HepG2 (cell line): ENCODE data around the gene SLC6A9. TPM values are rescaled to one million over a fixed set of nuclear protein-coding genes. Genes with fewer than 3 reads are reported as not detected.

ENCODE experiments used
- ATAC-seq: fragments of 200-7000 bp; cut with Tn5 transposase; 3 replicates; pipeline ENCODE4 v1.9.1; 2020; ENCODE audit warnings: mild to moderate bottlenecking, moderate library complexity
- BruUV-seq: library from RNA; stranded (reverse); fragments of 400-500 nt; replicated peaks from 2 replicates; lab custom pipeline; 2021; lab: Mats Ljungman, UMichigan
- CTCF ChIA-PET: fragments of 300-600 bp; formaldehyde crosslinking; extraction: SDS; loops from one replicate; lab custom pipeline; 2021; ENCODE audit warnings: low total read pairs, inconsistent platforms, low intra/inter-chr PET ratio; lab: Yijun Ruan, JAX
- POLR2A ChIA-PET: fragments of 350-600 bp; sonication (Branson Sonifier 250); formaldehyde crosslinking; loops from one replicate; lab custom pipeline; 2020; ENCODE audit warnings: antibody characterized with exemption, inconsistent platforms; lab: Yijun Ruan, JAX
- DNase-seq: peaks from one replicate; pipeline ENCODE4 v3.0.0-alpha.2; 2015; ENCODE audit warnings: low spot score
- FAIRE-seq: peaks from 3 replicates; lab custom pipeline; 2011; peaks lifted over from hg19 to GRCh38; lab: Jason Lieb, UNC
- H2AFZ ChIP-seq: one replicate; pipeline ENCODE4 v1.6.1; 2011; ENCODE audit warnings: low read length, inconsistent platforms
- H3K27ac ChIP-seq: fragments of 300-600 bp; 3 replicates; pipeline ENCODE4 v1.8.0; 2011; ENCODE audit warnings: mixed run types, mild to moderate bottlenecking, mixed read lengths, low read length, inconsistent platforms; ENCODE audit not compliant: insufficient read depth; ENCODE audit errors: extremely low read length
- H3K27me3 ChIP-seq, 2 experiments: fragments of 200-600 bp in 1 of 2; 2 replicates in 1 of 2; 3 replicates in 1 of 2; pipeline versions ENCODE4 v1.6.0 to v1.8.0; 2011; ENCODE audit warnings: low read length in 2 of 2, mild to moderate bottlenecking in 2 of 2, moderate library complexity in 2 of 2, inconsistent platforms in 1 of 2; ENCODE audit not compliant: insufficient read depth in 2 of 2, control insufficient read depth in 1 of 2
- H3K36me3 ChIP-seq, 2 experiments: fragments of 200-600 bp in 1 of 2; replicated peaks in 1 of 2; 2 replicates in 1 of 2; 3 replicates in 1 of 2; pipeline versions ENCODE4 v1.5.1 to v1.8.0; 2011; ENCODE audit warnings: low read length in 2 of 2, inconsistent platforms in 1 of 2; ENCODE audit not compliant: insufficient read depth in 2 of 2, control insufficient read depth in 1 of 2
- H3K4me1 ChIP-seq: 2 replicates; pipeline ENCODE4 v1.5.1; 2012; ENCODE audit warnings: low read length, inconsistent platforms; ENCODE audit not compliant: insufficient read depth
- H3K4me2 ChIP-seq: 2 replicates; pipeline ENCODE4 v1.6.0; 2011; ENCODE audit warnings: low read depth, low read length, inconsistent platforms
- H3K4me3 ChIP-seq, 3 experiments: fragments of 200-600 bp in 1 of 3; sonication (generic), shearing (Covaris generic) in 1 of 3; replicated peaks in 1 of 3; 2 replicates each; pipeline ENCODE4 v1.5.1; 2011 to 2016; ENCODE audit warnings: low read length in 3 of 3, inconsistent platforms in 2 of 3, low read depth in 2 of 3, mild to moderate bottlenecking in 2 of 3, control low read depth in 1 of 3, mixed read lengths in 1 of 3; ENCODE audit not compliant: insufficient read depth in 1 of 3
- H3K79me2 ChIP-seq: one replicate; pipeline ENCODE4 v1.6.1; 2011; ENCODE audit warnings: low read length, inconsistent platforms; ENCODE audit not compliant: insufficient read depth
- H3K9ac ChIP-seq: 2 replicates; pipeline ENCODE4 v1.6.0; 2011; ENCODE audit warnings: mild to moderate bottlenecking, low read depth, low read length, inconsistent platforms; ENCODE audit not compliant: insufficient read depth
- H3K9me3 ChIP-seq: 2 replicates; pipeline ENCODE4 v1.5.1; 2012; ENCODE audit warnings: mild to moderate bottlenecking, low read length
- H4K20me1 ChIP-seq: 2 replicates; pipeline ENCODE4 v1.6.0; 2011; ENCODE audit warnings: inconsistent platforms, mild to moderate bottlenecking, low read length, moderate library complexity; ENCODE audit not compliant: insufficient read depth
- DNMT1 ChIP-seq: sonication (generic); formaldehyde crosslinking; IDR thresholded peaks from 2 replicates; pipeline ENCODE4 v1.5.1; 2020; ENCODE audit warnings: mild to moderate bottlenecking, missing genetic modification reagents
- HNRNPK ChIP-seq: fragments of 200-400 bp; formaldehyde crosslinking; IDR thresholded peaks from 2 replicates; pipeline ENCODE4 v1.6.1; 2018; ENCODE audit warnings: low read length, low read depth, moderate library complexity, mild to moderate bottlenecking; ENCODE audit not compliant: poor library complexity, severe bottlenecking
- MAX ChIP-seq: IDR thresholded peaks from 2 replicates; pipeline ENCODE4 v1.6.1; 2012; ENCODE audit warnings: inconsistent platforms
- MXI1 ChIP-seq: IDR thresholded peaks from 3 replicates; pipeline ENCODE4 v1.6.1; 2012; ENCODE audit warnings: low read depth, low read length, inconsistent platforms, borderline replicate concordance
- SSRP1 ChIP-seq: IDR thresholded peaks from 2 replicates; pipeline ENCODE4 v1.6.1; 2016; ENCODE audit warnings: control low read depth
- ZBTB8A ChIP-seq: sonication (generic); formaldehyde crosslinking; IDR thresholded peaks from 2 replicates; pipeline ENCODE4 v1.4.0; 2020; ENCODE audit warnings: mild to moderate bottlenecking, low read depth, missing genetic modification reagents, borderline replicate concordance
- ZNF704 ChIP-seq: sonication (generic); formaldehyde crosslinking; IDR thresholded peaks from 2 replicates; pipeline ENCODE4 v1.8.1; 2023; ENCODE audit warnings: mild to moderate bottlenecking, inconsistent platforms, moderate library complexity, missing genetic modification reagents, borderline replicate concordance
- WGBS: methylation state at CpG from one replicate; pipeline ENCODE4 v1.1.6; 2017; ENCODE audit warnings: low lambda C conversion rate; 5-methylcytosine and 5-hydroxymethylcytosine counted together
- in situ Hi-C: cut with HindIII; loops from 2 replicates; pipeline ENCODE4 v1.10.0; 2017; ENCODE audit warnings: low pct_unique_long_range_greater_than_20kb; ENCODE audit not compliant: extremely low pct_ligation_motif_present
- intact Hi-C: fragments of 100-400 bp; cut with micrococcal nuclease; formaldehyde crosslinking; loops from one replicate; pipeline ENCODE4 v1.10.0; 2022; ENCODE audit not compliant: unreplicated experiment
- polyA plus RNA-seq, 8 experiments: library from polyadenylated mRNA; depleted of rRNA in 3 of 8; stranded (reverse) in 7 of 8; unstranded in 1 of 8; fragments of >200 nt; fragmentation: Illumina TruSeq in 4 of 8; extraction: Trizol in 4 of 8; gene quantifications; 2 replicates each; pipeline versions ENCODE4 v1.2.1 to v1.2.3, GENCODE V29; 2011 to 2016; ENCODE audit warnings: low read depth in 4 of 8, missing spikeins in 1 of 8, mixed read lengths in 1 of 8; ENCODE audit not compliant: insufficient read depth in 1 of 8
- total RNA-seq, 5 experiments: library from RNA; depleted of rRNA; stranded (reverse); fragments of >200 nt; fragmentation: Illumina TruSeq; extraction: Trizol; gene quantifications; 2 replicates each; pipeline ENCODE4 v1.2.3, GENCODE V29; 2016; ENCODE audit warnings: low read depth in 1 of 5
- TF ChIP-seq, protein P1 (sequence below): sonication (generic); formaldehyde crosslinking; conservative IDR thresholded peaks from 2 replicates; pipeline ENCODE4 v1.8.1; 2023; ENCODE audit warnings: missing genetic modification reagents
- TF ChIP-seq, protein P2 (sequence below): sonication (generic); formaldehyde crosslinking; conservative IDR thresholded peaks from 2 replicates; pipeline ENCODE4 v1.8.0; 2022; ENCODE audit warnings: missing genetic modification reagents

The SLC6A9 gene
- total and polyA plus RNA-seq, 2 of the 13 experiments (the other 11 are each of a cell fraction or from before 2014, with no cell fraction given), result 8.5 to 9.9 TPM

GRCh38 chr1:44033041-44033575 is 1.8 kb upstream of the SLC6A9 start:
- Histone ChIP-seq H3K4me1 (peaks cover 58% of the 10 kb centered on the region), H4K20me1 (no peaks in the 10 kb centered on the region), H3K4me3 (peak overlapping the region in 2 of 3 experiments; percentile 23 to 91; a peak in 1 of 6 replicates), H3K79me2 (no peaks in the 10 kb centered on the region), H3K9ac (no peak overlapping the region; the same call in 1 of the 2 replicates), H3K36me3 (0 out of 5 replicates have a peak, but pooled peaks cover 0 to 4% of the 10 kb centered on the region in 2 experiments), H3K27me3 (0 out of 5 replicates have a peak, but pooled peaks cover 0 to 2% of the 10 kb centered on the region in 2 experiments), H3K4me2 (peak overlapping the region; percentile 95), H3K9me3 (no peaks in the 10 kb centered on the region), H2AFZ (no peak overlapping the region), H3K27ac (no peak overlapping the region)
- no peak for DNase-seq
- no peak for ATAC-seq
- no peak for FAIRE-seq
- in situ Hi-C loops, result loop anchor here (5.0 kb wide), 1 partner anchor 36 kb away; no protein-coding TSS in a partner anchor
- POLR2A ChIA-PET, result interaction anchor here (0.7 to 5.4 kb wide), 7 partner anchors 10 to 99 kb away, joined by 3 to 32 read pairs (median 9); partner anchors contain the start of genes ARTN and ATP6V0B
- intact Hi-C loops, result loop anchor here (10.0 kb wide), 1 partner anchor 98 kb away; the partner anchor contains the start of gene ARTN
- BruUV-seq, result no TSS peak
- CTCF ChIA-PET, result no interaction called here
- TF ChIP-seq DNMT1 (CRISPR knock-in tag), result no peak
- TF ChIP-seq, protein P1, sequence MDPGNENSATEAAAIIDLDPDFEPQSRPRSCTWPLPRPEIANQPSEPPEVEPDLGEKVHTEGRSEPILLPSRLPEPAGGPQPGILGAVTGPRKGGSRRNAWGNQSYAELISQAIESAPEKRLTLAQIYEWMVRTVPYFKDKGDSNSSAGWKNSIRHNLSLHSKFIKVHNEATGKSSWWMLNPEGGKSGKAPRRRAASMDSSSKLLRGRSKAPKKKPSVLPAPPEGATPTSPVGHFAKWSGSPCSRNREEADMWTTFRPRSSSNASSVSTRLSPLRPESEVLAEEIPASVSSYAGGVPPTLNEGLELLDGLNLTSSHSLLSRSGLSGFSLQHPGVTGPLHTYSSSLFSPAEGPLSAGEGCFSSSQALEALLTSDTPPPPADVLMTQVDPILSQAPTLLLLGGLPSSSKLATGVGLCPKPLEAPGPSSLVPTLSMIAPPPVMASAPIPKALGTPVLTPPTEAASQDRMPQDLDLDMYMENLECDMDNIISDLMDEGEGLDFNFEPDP (CRISPR knock-in tag), result 0 out of 2 replicates have a peak, but pooled peaks have one; percentile 44
- 40% methylated on average over 8 of the region's 8 CpGs for WGBS

DNA sequence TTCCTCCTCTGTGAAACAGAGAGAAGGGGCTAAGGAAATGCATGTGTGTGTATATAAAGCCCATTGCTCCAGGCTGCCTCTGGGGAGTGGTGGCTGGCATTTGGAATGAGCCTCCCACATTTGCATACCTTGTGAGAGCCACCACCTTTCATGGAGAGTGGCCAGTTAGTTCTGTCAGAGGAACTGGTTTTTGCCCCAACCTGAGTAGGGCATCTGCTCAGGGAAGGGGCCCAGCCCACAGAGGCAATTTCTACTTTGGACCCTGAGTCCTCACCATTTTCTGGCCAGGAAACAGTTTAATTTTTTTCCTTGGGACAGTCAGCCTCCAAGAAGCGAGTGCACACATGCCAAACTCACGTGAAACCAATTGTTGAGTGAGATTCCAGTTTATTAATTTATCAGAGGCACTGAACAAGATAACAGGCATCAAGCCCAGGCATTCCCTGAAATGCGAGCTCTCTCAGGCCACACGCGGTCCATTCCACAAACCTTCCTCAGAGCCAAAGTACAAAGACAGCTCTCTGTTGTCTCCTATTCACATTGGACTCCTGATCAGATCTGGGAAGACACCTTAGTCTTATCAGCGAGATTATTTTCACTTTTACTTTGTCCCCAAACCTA is 1.0 kb upstream of the SLC6A9 start:
- H3K36me3 ChIP-seq, result 0 out of 5 replicates have a peak, but pooled peaks cover 0 to 4% of the 10 kb centered on the region in 2 experiments
- ATAC-seq (0 out of 3 replicates have a peak, but pooled peaks have one; percentile 3), DNase-seq (no peak), FAIRE-seq (peak; percentile 81)
- WGBS, result 0% methylated on average over 6 of the region's 6 CpGs
- intact Hi-C loops, result loop anchor here (10.0 kb wide), 1 partner anchor 97 kb away; the partner anchor contains the start of gene ARTN
- ChIA-PET CTCF (no interaction called here), POLR2A (interaction anchor here (0.9 to 5.4 kb wide), 10 partner anchors 10 to 98 kb away, joined by 3 to 32 read pairs (median 10); partner anchors contain the start of genes ARTN, ATP6V0B and DPH2)
- H3K9ac ChIP-seq, result peak overlapping the region; percentile 85; the same call in 1 of the 2 replicates
- in situ Hi-C loops, result loop anchor here (5.0 kb wide), 1 partner anchor 35 kb away; no protein-coding TSS in a partner anchor
- peak overlapping the region; percentile 95 for H3K4me2 ChIP-seq
- H3K4me3 ChIP-seq, result peak overlapping the region; percentile 91 to 96 (median 95)
- H3K27me3 ChIP-seq, result 0 out of 5 replicates have a peak, but pooled peaks cover 0 to 2% of the 10 kb centered on the region in 2 experiments
- H3K79me2 ChIP-seq, result no peaks in the 10 kb centered on the region
- H2AFZ ChIP-seq, result no peak overlapping the region
- H3K4me1 ChIP-seq, result peaks cover 57% of the 10 kb centered on the region
- H3K27ac ChIP-seq, result peak overlapping the region; percentile 78
- H3K9me3 ChIP-seq, result no peaks in the 10 kb centered on the region
- TSS peak; percentile 78 for BruUV-seq
- H4K20me1 ChIP-seq, result no peaks in the 10 kb centered on the region
- TF ChIP-seq ZBTB8A (CRISPR knock-in tag) (peak; percentile 17; the same call in 1 of the 2 replicates), SSRP1 (CRISPR knock-in tag) (0 out of 2 replicates have a peak, but pooled peaks have one; percentile 42), ZNF704 (CRISPR knock-in tag) (0 out of 2 replicates have a peak, but pooled peaks have one; percentile 11), MAX (peak; percentile 10; the same call in 1 of the 2 replicates), MXI1 (0 out of 3 replicates have a peak, but pooled peaks have one; percentile 16), HNRNPK (no peak)
- TF ChIP-seq, protein P2, sequence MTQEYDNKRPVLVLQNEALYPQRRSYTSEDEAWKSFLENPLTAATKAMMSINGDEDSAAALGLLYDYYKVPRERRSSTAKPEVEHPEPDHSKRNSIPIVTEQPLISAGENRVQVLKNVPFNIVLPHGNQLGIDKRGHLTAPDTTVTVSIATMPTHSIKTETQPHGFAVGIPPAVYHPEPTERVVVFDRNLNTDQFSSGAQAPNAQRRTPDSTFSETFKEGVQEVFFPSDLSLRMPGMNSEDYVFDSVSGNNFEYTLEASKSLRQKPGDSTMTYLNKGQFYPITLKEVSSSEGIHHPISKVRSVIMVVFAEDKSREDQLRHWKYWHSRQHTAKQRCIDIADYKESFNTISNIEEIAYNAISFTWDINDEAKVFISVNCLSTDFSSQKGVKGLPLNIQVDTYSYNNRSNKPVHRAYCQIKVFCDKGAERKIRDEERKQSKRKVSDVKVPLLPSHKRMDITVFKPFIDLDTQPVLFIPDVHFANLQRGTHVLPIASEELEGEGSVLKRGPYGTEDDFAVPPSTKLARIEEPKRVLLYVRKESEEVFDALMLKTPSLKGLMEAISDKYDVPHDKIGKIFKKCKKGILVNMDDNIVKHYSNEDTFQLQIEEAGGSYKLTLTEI (CRISPR knock-in tag), result no peak
